HCT116 (cell line): ENCODE results near the gene PTPN2. TPM values are rescaled to one million over a fixed set of nuclear protein-coding genes. Genes with fewer than 3 reads are reported as not detected.

Source experiments
- ATAC-seq: fragments of 200-7000 bp; cut with Tn5 transposase; 2 replicates; pipeline ENCODE4 v1.9.1; 2020; ENCODE audit warnings: mild to moderate bottlenecking, moderate library complexity
- BruUV-seq: library from RNA; stranded (reverse); fragments of 400-500 nt; replicated peaks from 2 replicates; lab custom pipeline; 2021; lab: Mats Ljungman, UMichigan
- CTCF ChIA-PET: fragments of 300-600 bp; sonication (Branson Sonifier 250); formaldehyde crosslinking; loops from one replicate; lab custom pipeline; 2021; ENCODE audit warnings: antibody characterized with exemption; lab: Charles Lee
- POLR2A ChIA-PET: fragments of 300-600, 350-600 bp; sonication (Branson Sonifier 250); formaldehyde crosslinking; loops from one replicate; lab custom pipeline; 2021; ENCODE audit warnings: antibody characterized with exemption; lab: Charles Lee
- RAD21 ChIA-PET, 2 experiments: fragments of 300-600 bp; sonication (Branson Sonifier 250); formaldehyde crosslinking; loops; one replicate each; lab custom pipeline; 2023; ENCODE audit warnings: low total read pairs in 2 of 2; ENCODE audit not compliant: uncharacterized antibody in 2 of 2, unreplicated experiment in 2 of 2, low non-redundant PET in 1 of 2; lab: Charles Lee
- DNase-seq: peaks from one replicate; pipeline ENCODE4 v3.0.0-alpha.2; 2010; ENCODE audit warnings: low read depth, low spot score
- H2AFZ ChIP-seq: fragments of 200-600 bp; shearing (Covaris generic), sonication (generic); 2 replicates; pipeline ENCODE4 v1.6.1; 2017; ENCODE audit warnings: low read depth, mixed run types, mixed read lengths, antibody characterized with exemption, low read length; ENCODE audit not compliant: poor library complexity, severe bottlenecking
- H3K27ac ChIP-seq: 2 replicates; pipeline ENCODE4 v1.5.1; 2012; ENCODE audit warnings: low read depth, low read length
- H3K27me3 ChIP-seq: fragments of 200-600 bp; sonication (generic); 2 replicates; pipeline ENCODE4 v1.6.1; 2016; ENCODE audit warnings: mixed run types, low read length, mixed read lengths; ENCODE audit not compliant: insufficient read depth
- H3K36me3 ChIP-seq, 2 experiments: fragments of 200-500 bp in 1 of 2; fragments of 200-600 bp in 1 of 2; sonication (Bioruptor generic) in 1 of 2; sonication (generic) in 1 of 2; 2 replicates each; pipeline versions ENCODE4 v1.5.1 to v1.6.1; 2014 to 2016; ENCODE audit warnings: low read length in 2 of 2, inconsistent platforms in 1 of 2, mixed read lengths in 1 of 2, mixed run types in 1 of 2; ENCODE audit not compliant: insufficient read depth in 2 of 2, control insufficient read depth in 1 of 2
- H3K4me1 ChIP-seq, 2 experiments: fragments of 200-600 bp in 1 of 2; sonication (generic) in 1 of 2; 2 replicates each; pipeline versions ENCODE4 v1.5.1 to v1.6.1; 2012 to 2017; ENCODE audit warnings: low read length in 2 of 2, inconsistent platforms in 1 of 2, mild to moderate bottlenecking in 1 of 2, mixed read lengths in 1 of 2, mixed run types in 1 of 2, moderate library complexity in 1 of 2; ENCODE audit not compliant: insufficient read depth in 2 of 2, control insufficient read depth in 1 of 2
- H3K4me2 ChIP-seq: fragments of 200-600 bp; sonication (generic); 2 replicates; pipeline ENCODE4 v1.6.1; 2017; ENCODE audit warnings: mixed run types, low read length, mixed read lengths
- H3K4me3 ChIP-seq, 2 experiments: fragments of 200-600 bp in 1 of 2; sonication (generic) in 1 of 2; replicated peaks in 1 of 2; 2 replicates each; pipeline ENCODE4 v1.5.1; 2011 to 2016; ENCODE audit warnings: low read length in 2 of 2, control low read depth in 1 of 2, low read depth in 1 of 2, mild to moderate bottlenecking in 1 of 2, mixed read lengths in 1 of 2, mixed run types in 1 of 2
- H3K79me2 ChIP-seq: fragments of 200-600 bp; sonication (generic); 2 replicates; pipeline ENCODE4 v1.6.1; 2017; ENCODE audit warnings: mild to moderate bottlenecking, mixed run types, low read length, moderate library complexity, mixed read lengths; ENCODE audit not compliant: insufficient read depth
- H3K9ac ChIP-seq: fragments of 200-600 bp; sonication (generic); 2 replicates; pipeline ENCODE4 v1.6.1; 2016; ENCODE audit warnings: low read length, mixed read lengths
- H3K9me2 ChIP-seq: fragments of 200-600 bp; sonication (generic), shearing (Covaris generic); 2 replicates; pipeline ENCODE4 v1.6.1; 2017; ENCODE audit warnings: mixed run types, mild to moderate bottlenecking, moderate library complexity; ENCODE audit not compliant: insufficient read depth
- H3K9me3 ChIP-seq, 2 experiments: fragments of 200-500 bp in 1 of 2; fragments of 200-600 bp in 1 of 2; sonication (Bioruptor generic) in 1 of 2; sonication (generic) in 1 of 2; 2 replicates each; pipeline ENCODE4 v1.6.1; 2014 to 2017; ENCODE audit warnings: low read length in 2 of 2, mixed read lengths in 2 of 2, inconsistent platforms in 1 of 2, low read depth in 1 of 2, mild to moderate bottlenecking in 1 of 2, mixed run types in 1 of 2, moderate library complexity in 1 of 2; ENCODE audit not compliant: control insufficient read depth in 1 of 2, insufficient read depth in 1 of 2
- H4K20me1 ChIP-seq: fragments of 200-600 bp; sonication (generic), shearing (Covaris generic); 2 replicates; pipeline ENCODE4 v1.6.1; 2017; ENCODE audit warnings: mixed run types, mild to moderate bottlenecking, moderate library complexity; ENCODE audit not compliant: insufficient read depth
- ATF3 ChIP-seq: IDR thresholded peaks from 2 replicates; pipeline ENCODE4 v1.6.1; 2012
- CBX3 ChIP-seq: IDR thresholded peaks from 2 replicates; pipeline ENCODE4 v1.6.1; 2012; ENCODE audit warnings: low read depth
- CEBPB ChIP-seq: IDR thresholded peaks from 2 replicates; pipeline ENCODE4 v1.6.1; 2012; ENCODE audit warnings: low read depth
- CTCF ChIP-seq, 3 experiments: fragments of 200-600 bp in 1 of 3; sonication (generic) in 1 of 3; IDR thresholded peaks in 2 of 3; conservative IDR thresholded peaks in 1 of 3; 2 replicates each; pipeline ENCODE4 v1.5.1; 2012 to 2017; ENCODE audit warnings: low read depth in 2 of 3, low read length in 2 of 3, antibody characterized with exemption in 1 of 3, borderline replicate concordance in 1 of 3, control low read depth in 1 of 3, mild to moderate bottlenecking in 1 of 3, mixed read lengths in 1 of 3, mixed run types in 1 of 3, moderate library complexity in 1 of 3; ENCODE audit not compliant: insufficient read depth in 1 of 3
- EGR1 ChIP-seq: IDR thresholded peaks from 2 replicates; pipeline ENCODE4 v1.6.1; 2012; ENCODE audit warnings: low read depth
- ELF1 ChIP-seq: IDR thresholded peaks from 2 replicates; pipeline ENCODE4 v1.6.1; 2012; ENCODE audit warnings: low read depth, borderline replicate concordance
- EZH2 ChIP-seq: fragments of 200-600 bp; sonication (generic); IDR thresholded peaks from 2 replicates; pipeline ENCODE4 v1.6.1; 2017; ENCODE audit warnings: antibody characterized with exemption, mixed run types
- EZH2phosphoT487 ChIP-seq: fragments of 200-600 bp; IDR thresholded peaks from 2 replicates; pipeline ENCODE4 v1.6.1; 2018; ENCODE audit warnings: antibody characterized with exemption, borderline replicate concordance
- MAX ChIP-seq: IDR thresholded peaks from 2 replicates; pipeline ENCODE4 v1.6.1; 2012
- POLR2A ChIP-seq: IDR thresholded peaks from 2 replicates; pipeline ENCODE4 v1.7.0; 2011; ENCODE audit warnings: borderline replicate concordance; ENCODE audit not compliant: insufficient read depth, insufficient read length; ENCODE audit errors: extremely low read depth
- RAD21 ChIP-seq: IDR thresholded peaks from 2 replicates; pipeline ENCODE4 v1.6.1; 2012; ENCODE audit warnings: low read depth, mild to moderate bottlenecking
- SIN3A ChIP-seq: IDR thresholded peaks from 2 replicates; pipeline ENCODE4 v1.6.1; 2012; ENCODE audit warnings: low read depth
- SP1 ChIP-seq: IDR thresholded peaks from 2 replicates; pipeline ENCODE4 v1.6.1; 2012; ENCODE audit warnings: low read depth
- SRF ChIP-seq: IDR thresholded peaks from 2 replicates; pipeline ENCODE4 v1.6.1; 2012; ENCODE audit warnings: low read depth
- YY1 ChIP-seq: IDR thresholded peaks from 2 replicates; pipeline ENCODE4 v1.6.1; 2011; ENCODE audit warnings: low read length, low read depth, moderate library complexity, mild to moderate bottlenecking; ENCODE audit not compliant: insufficient replicate concordance; ENCODE audit errors: extremely low read depth
- ZBTB33 ChIP-seq: IDR thresholded peaks from 2 replicates; pipeline ENCODE4 v1.6.1; 2011; ENCODE audit warnings: mild to moderate bottlenecking, low read length, moderate library complexity; ENCODE audit not compliant: insufficient replicate concordance; ENCODE audit errors: extremely low read depth
- ZNF274 ChIP-seq: fragments of 200-500 bp; sonication (Bioruptor generic); IDR thresholded peaks from 2 replicates; pipeline ENCODE4 v1.6.1; 2014; ENCODE audit warnings: mild to moderate bottlenecking, low read depth, low read length, inconsistent platforms
- intact Hi-C: fragments of 100-400 bp; cut with micrococcal nuclease; formaldehyde crosslinking; loops from 2 replicates; pipeline ENCODE4 v1.10.0; 2022
- total RNA-seq: library from RNA; stranded (reverse); gene quantifications from one replicate; pipeline ENCODE4 v1.2.1, GENCODE V29; 2021; ENCODE audit not compliant: unreplicated experiment

The PTPN2 gene
- total RNA-seq, 1 experiment from 2014 or later = 50.3 TPM

- H3K79me2 ChIP-seq = no peaks in the 10 kb centered on the region
- H3K9ac ChIP-seq = no peak overlapping the region
- H3K9me3 ChIP-seq = no peaks in the 10 kb centered on the region
- BruUV-seq = no TSS peak
- H3K27me3 ChIP-seq = no peaks in the 10 kb centered on the region
- H3K4me1 ChIP-seq = peaks cover 0 to 2% of the 10 kb centered on the region in 2 experiments; a peak in 1 of 4 replicates
- RAD21 ChIA-PET = no interaction called here
- no peaks in the 10 kb centered on the region for H4K20me1 ChIP-seq
- TF ChIP-seq CBX3 = no peak
- no peak for TF ChIP-seq EZH2phosphoT487
- no peak for TF ChIP-seq ZNF274
- TF ChIP-seq CEBPB = no peak
- TF ChIP-seq SIN3A = no peak
- no peak for TF ChIP-seq RAD21
- no peak for TF ChIP-seq EGR1
- TF ChIP-seq ZBTB33 = no peak
- TF ChIP-seq ELF1 = no peak
- no peak for TF ChIP-seq EZH2
- TF ChIP-seq YY1 = no peak
- no peak for TF ChIP-seq SRF
- TF ChIP-seq CTCF (IDR thresholded peaks at IDR 0.05 in 2 of 3, conservative IDR thresholded peaks at IDR 0.05 in 1 of 3; ENCODE audit: borderline replicate concordance in 1 of 3, insufficient read depth in 1 of 3, low read depth in 2 of 3, low read length in 2 of 3) = no peak
- no peak for TF ChIP-seq ATF3
- no peak for TF ChIP-seq SP1
- no peak for TF ChIP-seq MAX
- TF ChIP-seq POLR2A = no peak
- no peak overlapping the region for H3K27ac ChIP-seq
- CTCF ChIA-PET = no interaction called here
- H3K4me2 ChIP-seq = no peak overlapping the region
- no peak for ATAC-seq
- H3K4me3 ChIP-seq = no peak overlapping the region
- POLR2A ChIA-PET = no interaction called here
- H2AFZ ChIP-seq = no peak overlapping the region
- H3K36me3 ChIP-seq = no peaks in the 10 kb centered on the region
- no peaks in the 10 kb centered on the region for H3K9me2 ChIP-seq
- intact Hi-C loops = no loop called here
- DNase-seq = no peak
These were observed 118.5 kb downstream of the PTPN2 start for GRCh38 chr18:12765586-12765985.
